ENCODE data around the gene OXT.
A peak's percentile ranks its signal among the peaks of the same experiment; 100 is the strongest.

The OXT gene

DNA sequence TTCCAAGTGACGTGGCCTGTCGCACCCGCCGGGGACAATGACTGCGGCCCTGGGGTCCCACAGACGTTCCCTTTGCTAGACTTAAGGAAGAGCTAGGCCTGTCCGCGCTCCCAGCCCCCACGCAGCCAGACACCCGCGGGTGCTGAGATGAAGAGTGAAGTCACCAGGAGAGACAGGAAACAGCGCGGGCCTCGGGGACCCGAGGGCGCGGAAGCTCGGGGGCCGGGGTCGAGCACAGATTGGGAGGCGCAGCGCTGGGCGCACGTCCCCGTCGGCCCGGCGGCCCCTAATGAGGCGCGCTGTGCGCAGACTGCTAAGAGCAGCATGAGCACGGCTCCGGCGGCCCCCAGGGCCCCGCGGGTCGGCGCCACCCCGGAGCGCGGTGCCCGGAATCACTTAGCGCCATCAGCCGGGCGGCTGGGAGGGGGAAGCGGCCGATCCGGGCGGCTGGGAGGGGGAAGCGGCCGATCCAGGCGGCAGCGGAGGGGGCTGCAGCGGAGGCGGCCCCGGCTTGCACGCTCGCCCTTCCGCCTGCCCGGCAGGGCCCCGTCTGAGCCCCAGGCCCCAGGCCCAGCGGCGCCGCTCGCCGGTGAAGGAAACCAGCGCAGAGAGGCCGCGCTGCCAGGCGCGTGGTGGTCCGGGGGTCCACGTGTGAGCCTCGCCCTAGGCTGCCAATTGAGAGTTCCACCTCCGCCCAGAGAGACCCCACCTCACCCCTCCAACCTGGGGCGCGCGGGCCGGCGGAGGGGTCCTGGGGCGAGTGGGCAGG, 21.4 kb downstream of the OXT start:
- H3K4me3 ChIP-seq (ENCODE audit: low read depth in 1 of 2, low read length in 2 of 2): peak overlapping the region in 1 of 2 donors; percentile 52
- no peaks in the 10 kb centered on the region for H3K9me3 ChIP-seq (ENCODE audit: control insufficient read depth in 1 of 2, low read length in 2 of 2)
- H3K4me1 ChIP-seq (ENCODE audit: control insufficient read depth in 1 of 2, insufficient read depth in 2 of 2, low read length in 2 of 2): no peaks in the 10 kb centered on the region
- no peak overlapping the region for H3K27ac ChIP-seq (ENCODE audit: low read length)
- H3K27me3 ChIP-seq (ENCODE audit: low read depth, low read length): peaks cover 9% of the 10 kb centered on the region
- H3K36me3 ChIP-seq (ENCODE audit: control insufficient read depth in 1 of 2, insufficient read depth in 2 of 2, low read length in 2 of 2): no peaks in the 10 kb centered on the region

DNA sequence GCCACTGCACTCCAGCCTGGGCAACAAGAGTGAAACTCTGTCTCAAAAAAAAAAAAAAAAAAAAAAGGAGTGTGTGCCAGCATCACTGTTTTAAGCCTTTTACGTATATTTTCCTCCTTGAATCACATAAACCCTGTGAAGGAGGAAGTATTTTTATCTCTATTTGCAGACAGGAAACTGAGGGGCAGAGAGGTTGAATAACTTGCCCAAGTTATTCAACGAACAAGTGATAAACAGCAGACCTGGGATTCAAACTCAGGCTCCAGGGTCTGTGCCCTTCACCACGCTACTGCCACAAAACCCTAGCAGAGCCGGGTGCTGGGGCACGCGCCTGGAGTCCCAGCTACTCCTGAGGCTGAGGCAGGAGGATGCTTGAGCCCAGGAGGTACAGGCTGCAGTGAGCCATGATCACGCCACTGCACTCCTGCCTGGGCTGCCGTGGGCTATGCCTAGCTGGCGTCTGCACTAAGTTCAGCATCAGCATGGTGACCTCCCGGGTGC, 22.5 kb downstream of the OXT start:
- H3K4me1 ChIP-seq (ENCODE audit: control insufficient read depth in 1 of 2, insufficient read depth in 2 of 2, low read length in 2 of 2): no peaks in the 10 kb centered on the region
- H3K27me3 ChIP-seq (ENCODE audit: low read depth, low read length): peaks cover 9% of the 10 kb centered on the region
- H3K4me3 ChIP-seq (ENCODE audit: low read depth in 1 of 2, low read length in 2 of 2): no peak overlapping the region
- H3K36me3 ChIP-seq (ENCODE audit: control insufficient read depth in 1 of 2, insufficient read depth in 2 of 2, low read length in 2 of 2): no peaks in the 10 kb centered on the region
- H3K9me3 ChIP-seq (ENCODE audit: control insufficient read depth in 1 of 2, low read length in 2 of 2): no peaks in the 10 kb centered on the region
- H3K27ac ChIP-seq (ENCODE audit: low read length): no peak overlapping the region

DNA sequence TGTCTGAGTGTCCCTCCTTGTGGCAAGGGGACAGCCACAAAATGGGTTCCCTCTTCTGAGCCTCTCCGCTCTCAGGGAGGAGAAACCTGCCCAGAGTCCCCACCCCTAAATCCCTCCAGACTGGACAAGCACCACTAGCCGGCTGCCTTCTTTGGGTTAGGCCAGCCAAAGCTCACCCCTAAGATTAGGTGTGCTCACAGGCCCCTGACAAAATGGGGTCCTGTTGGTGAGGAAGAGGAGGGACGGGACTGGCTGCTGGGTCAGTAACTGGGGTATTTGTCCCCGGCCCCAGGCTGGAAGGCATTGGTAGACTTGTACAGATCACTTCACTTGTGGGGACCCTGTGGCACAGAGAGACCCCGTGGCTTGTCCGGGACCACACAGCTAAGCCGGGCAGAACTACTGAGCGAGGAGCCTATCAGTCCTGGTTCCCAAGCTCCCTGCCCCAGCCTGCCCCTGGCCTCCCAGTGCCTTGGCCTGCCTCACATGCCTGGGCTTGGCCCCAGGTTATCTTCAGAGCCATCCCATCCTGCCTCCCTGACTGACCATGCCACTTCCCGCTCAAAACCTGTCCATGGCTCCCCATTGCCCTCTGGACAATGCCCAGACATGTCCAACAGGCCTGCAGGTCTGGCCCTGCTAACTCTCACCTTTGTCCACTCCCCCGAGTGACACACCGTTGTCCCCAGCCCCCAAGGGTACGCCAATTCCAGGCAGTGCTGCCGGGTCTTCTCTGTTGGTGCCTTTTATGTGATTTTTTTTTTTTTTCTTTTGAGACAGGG, 23.6 kb downstream of the OXT start:
- no peak overlapping the region for H3K27ac ChIP-seq (ENCODE audit: low read length)
- no peaks in the 10 kb centered on the region for H3K4me1 ChIP-seq (ENCODE audit: control insufficient read depth in 1 of 2, insufficient read depth in 2 of 2, low read length in 2 of 2)
- H3K36me3 ChIP-seq (ENCODE audit: control insufficient read depth in 1 of 2, insufficient read depth in 2 of 2, low read length in 2 of 2): no peaks in the 10 kb centered on the region
- no peak overlapping the region for H3K4me3 ChIP-seq (ENCODE audit: low read depth in 1 of 2, low read length in 2 of 2)
- H3K27me3 ChIP-seq (ENCODE audit: low read depth, low read length): peaks cover 5% of the 10 kb centered on the region
- no peaks in the 10 kb centered on the region for H3K9me3 ChIP-seq (ENCODE audit: control insufficient read depth in 1 of 2, low read length in 2 of 2)

DNA sequence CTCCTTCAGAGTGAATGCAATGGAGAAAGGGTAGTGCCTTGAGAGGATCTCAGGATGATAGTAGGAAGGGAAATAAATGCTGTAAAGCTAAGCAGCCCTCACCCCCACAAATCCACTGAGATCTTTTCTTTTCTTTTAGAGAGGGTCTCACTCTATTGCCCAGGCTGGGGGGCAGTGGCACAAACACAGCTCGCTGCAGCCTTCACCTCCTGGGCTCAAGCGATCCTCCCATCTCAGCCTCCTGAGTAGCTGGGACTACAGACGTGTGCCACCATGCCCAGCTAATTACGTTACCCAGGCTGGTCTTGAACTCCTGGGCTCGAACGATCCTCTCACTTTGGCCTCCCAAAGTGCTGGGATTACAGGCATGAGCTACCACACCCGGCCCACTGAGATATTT, 29.1 kb downstream of the OXT start:
- no peaks in the 10 kb centered on the region for H3K27me3 ChIP-seq (ENCODE audit: low read depth, low read length)

DNA sequence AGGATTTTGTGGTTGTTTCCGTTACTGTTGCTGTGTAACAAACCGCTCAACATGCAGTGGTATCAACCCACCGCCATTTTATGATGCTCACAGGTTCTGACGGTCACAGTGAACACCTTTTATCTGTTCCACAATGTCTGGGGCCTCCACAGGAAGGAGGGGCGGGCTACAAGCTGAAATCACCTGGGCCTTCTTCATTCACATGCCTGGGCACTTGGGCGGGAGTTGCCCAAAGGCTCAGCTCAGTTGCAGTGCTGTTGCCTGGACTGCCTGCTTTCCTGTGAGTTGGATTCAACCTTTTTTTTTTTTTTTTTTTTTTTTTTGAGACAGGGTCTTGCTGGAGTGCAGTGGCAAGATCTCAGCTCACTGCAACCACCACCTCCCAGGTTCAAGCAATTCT, 29.8 kb downstream of the OXT start:
- Histone ChIP-seq H3K27ac (ENCODE audit: low read length) (no peak overlapping the region), H3K27me3 (ENCODE audit: low read depth, low read length) (no peaks in the 10 kb centered on the region), H3K4me3 (ENCODE audit: low read depth in 1 of 2, low read length in 2 of 2) (no peak overlapping the region), H3K4me1 (ENCODE audit: control insufficient read depth in 1 of 2, insufficient read depth in 2 of 2, low read length in 2 of 2) (no peaks in the 10 kb centered on the region), H3K36me3 (ENCODE audit: control insufficient read depth in 1 of 2, insufficient read depth in 2 of 2, low read length in 2 of 2) (no peaks in the 10 kb centered on the region), H3K9me3 (ENCODE audit: control insufficient read depth in 1 of 2, low read length in 2 of 2) (no peaks in the 10 kb centered on the region)

More for the DNA sequence above, 29.1 kb downstream of the OXT start:
- Histone ChIP-seq H3K9me3 (ENCODE audit: control insufficient read depth in 1 of 2, low read length in 2 of 2) (no peaks in the 10 kb centered on the region), H3K4me1 (ENCODE audit: control insufficient read depth in 1 of 2, insufficient read depth in 2 of 2, low read length in 2 of 2) (no peaks in the 10 kb centered on the region), H3K36me3 (ENCODE audit: control insufficient read depth in 1 of 2, insufficient read depth in 2 of 2, low read length in 2 of 2) (no peaks in the 10 kb centered on the region), H3K27ac (ENCODE audit: low read length) (no peak overlapping the region), H3K4me3 (ENCODE audit: low read depth in 1 of 2, low read length in 2 of 2) (no peak overlapping the region)

DNA sequence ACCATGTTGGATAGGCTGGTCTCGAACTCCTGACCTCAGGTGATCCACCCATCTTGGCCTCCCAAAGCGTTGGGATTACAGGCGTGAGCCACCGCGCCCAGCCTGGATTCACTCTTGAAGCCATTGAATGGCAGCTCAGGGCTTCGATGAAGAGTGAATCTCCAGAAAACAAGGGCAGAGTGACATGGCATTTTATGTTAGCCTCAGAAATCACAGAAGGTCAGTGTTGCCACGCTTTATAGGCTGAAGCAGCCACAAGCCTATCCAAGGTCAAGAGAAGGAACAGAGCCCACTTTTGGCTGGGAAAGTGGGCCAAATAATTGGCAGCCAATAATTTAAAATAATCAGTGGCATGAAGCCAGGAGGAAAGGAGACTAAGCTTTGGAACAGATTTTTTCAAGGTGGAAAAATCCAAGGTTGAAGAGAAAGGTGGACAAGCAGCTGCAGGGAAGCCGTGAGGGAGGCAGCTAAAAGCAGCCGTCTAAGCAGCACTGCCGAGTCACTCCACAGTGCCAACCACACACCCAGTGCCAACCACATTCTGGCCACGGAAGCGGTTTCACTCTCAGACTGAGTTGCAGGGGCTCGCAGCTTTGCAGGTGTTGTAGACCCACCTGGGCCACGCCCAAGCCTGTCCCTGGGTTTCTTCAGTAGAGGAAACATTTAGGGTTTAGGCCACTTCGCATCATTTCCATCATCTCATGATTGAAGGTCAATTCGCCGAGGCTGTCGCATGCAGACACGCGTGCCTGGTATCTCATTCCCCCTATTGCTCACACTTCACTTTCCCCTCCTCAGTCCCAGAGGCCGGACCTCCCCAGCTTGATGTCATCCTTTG, 30.5 kb downstream of the OXT start:
- no peaks in the 10 kb centered on the region for H3K4me1 ChIP-seq (ENCODE audit: control insufficient read depth in 1 of 2, insufficient read depth in 2 of 2, low read length in 2 of 2)
- no peak overlapping the region for H3K27ac ChIP-seq (ENCODE audit: low read length)
- H3K36me3 ChIP-seq (ENCODE audit: control insufficient read depth in 1 of 2, insufficient read depth in 2 of 2, low read length in 2 of 2): peaks cover 0 to 3% of the 10 kb centered on the region in 2 donors
- no peak overlapping the region for H3K4me3 ChIP-seq (ENCODE audit: low read depth in 1 of 2, low read length in 2 of 2)
- H3K9me3 ChIP-seq (ENCODE audit: control insufficient read depth in 1 of 2, low read length in 2 of 2): no peaks in the 10 kb centered on the region
- no peaks in the 10 kb centered on the region for H3K27me3 ChIP-seq (ENCODE audit: low read depth, low read length)

DNA sequence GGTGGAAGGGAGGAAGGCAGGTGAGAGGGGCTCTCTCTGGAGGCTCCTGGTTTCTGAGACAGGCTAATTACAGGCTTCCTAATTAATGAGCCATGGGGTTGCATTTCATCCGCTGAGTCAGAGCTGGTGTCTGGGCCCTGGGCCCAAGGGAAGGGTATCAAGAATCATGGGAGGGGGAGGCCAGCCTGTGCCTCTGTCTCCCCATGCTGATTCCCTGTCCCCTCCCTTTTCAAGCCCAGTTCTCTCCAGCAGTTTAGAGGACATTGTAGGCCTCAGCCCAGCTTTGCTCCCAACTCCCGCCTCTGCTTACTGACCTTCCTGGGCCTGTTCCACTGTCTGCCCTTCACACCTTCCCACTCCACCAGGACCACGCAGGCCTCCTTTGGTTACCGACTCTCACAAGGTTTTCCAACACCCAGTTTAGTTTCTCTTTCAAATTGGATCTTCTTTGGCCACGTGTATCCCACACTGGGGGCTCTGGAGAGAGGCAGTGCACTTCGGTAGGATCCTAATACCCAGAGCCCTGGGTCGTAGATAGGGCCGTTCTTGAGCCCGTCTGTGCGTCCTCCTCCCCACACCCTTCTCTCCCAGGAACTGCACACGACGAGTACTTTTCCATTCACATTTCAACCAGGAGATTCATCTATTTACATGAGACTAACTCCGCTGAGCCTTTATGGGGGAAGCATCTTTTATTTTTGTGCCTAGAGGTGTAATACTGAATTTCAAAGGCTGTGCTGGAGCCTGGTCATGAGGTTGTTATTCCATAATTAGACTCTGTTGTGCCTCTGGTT, 31.4 kb downstream of the OXT start:
- no peak overlapping the region for H3K27ac ChIP-seq (ENCODE audit: low read length)
- H3K9me3 ChIP-seq (ENCODE audit: control insufficient read depth in 1 of 2, low read length in 2 of 2): no peaks in the 10 kb centered on the region
- H3K27me3 ChIP-seq (ENCODE audit: low read depth, low read length): no peaks in the 10 kb centered on the region
- H3K4me1 ChIP-seq (ENCODE audit: control insufficient read depth in 1 of 2, insufficient read depth in 2 of 2, low read length in 2 of 2): no peaks in the 10 kb centered on the region
- H3K4me3 ChIP-seq (ENCODE audit: low read depth in 1 of 2, low read length in 2 of 2): no peak overlapping the region
- H3K36me3 ChIP-seq (ENCODE audit: control insufficient read depth in 1 of 2, insufficient read depth in 2 of 2, low read length in 2 of 2): peaks cover 0 to 11% of the 10 kb centered on the region in 2 donors

DNA sequence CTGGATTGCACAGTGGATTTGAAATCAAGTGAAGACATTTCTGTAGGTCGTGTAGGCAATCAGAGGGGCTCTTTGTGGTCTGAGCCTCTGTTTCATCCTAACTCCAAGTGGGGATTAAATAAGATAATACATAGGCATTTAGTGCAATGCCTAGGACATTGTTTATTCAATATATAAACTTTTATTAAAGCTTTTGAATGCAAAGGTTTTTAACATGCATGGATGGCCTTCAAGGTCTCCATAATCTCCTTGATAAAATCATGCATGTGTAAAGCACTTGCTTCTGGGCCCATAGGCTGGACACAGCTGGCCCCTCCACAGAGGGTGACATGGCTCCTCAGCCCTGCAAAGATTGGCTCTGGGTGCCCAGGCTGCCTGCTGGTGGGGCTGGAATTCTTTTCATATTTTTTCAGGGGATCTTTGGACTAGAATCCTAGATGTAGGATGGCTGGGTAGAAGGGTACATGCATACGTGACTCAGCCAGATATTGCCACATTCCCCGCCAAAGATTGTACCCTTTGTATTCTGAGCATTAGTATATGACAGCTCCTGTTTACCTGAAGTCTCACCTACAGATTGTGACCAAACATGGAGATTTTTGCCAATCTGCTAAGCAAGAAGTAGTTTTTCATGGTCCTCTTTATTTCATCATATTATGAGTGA, 32.1 kb downstream of the OXT start:
- Histone ChIP-seq H3K27me3 (ENCODE audit: low read depth, low read length) (no peaks in the 10 kb centered on the region), H3K4me1 (ENCODE audit: control insufficient read depth in 1 of 2, insufficient read depth in 2 of 2, low read length in 2 of 2) (no peaks in the 10 kb centered on the region), H3K9me3 (ENCODE audit: control insufficient read depth in 1 of 2, low read length in 2 of 2) (no peaks in the 10 kb centered on the region), H3K36me3 (ENCODE audit: control insufficient read depth in 1 of 2, insufficient read depth in 2 of 2, low read length in 2 of 2) (peaks cover 0 to 16% of the 10 kb centered on the region in 2 donors), H3K4me3 (ENCODE audit: low read depth in 1 of 2, low read length in 2 of 2) (no peak overlapping the region), H3K27ac (ENCODE audit: low read length) (no peak overlapping the region)

DNA sequence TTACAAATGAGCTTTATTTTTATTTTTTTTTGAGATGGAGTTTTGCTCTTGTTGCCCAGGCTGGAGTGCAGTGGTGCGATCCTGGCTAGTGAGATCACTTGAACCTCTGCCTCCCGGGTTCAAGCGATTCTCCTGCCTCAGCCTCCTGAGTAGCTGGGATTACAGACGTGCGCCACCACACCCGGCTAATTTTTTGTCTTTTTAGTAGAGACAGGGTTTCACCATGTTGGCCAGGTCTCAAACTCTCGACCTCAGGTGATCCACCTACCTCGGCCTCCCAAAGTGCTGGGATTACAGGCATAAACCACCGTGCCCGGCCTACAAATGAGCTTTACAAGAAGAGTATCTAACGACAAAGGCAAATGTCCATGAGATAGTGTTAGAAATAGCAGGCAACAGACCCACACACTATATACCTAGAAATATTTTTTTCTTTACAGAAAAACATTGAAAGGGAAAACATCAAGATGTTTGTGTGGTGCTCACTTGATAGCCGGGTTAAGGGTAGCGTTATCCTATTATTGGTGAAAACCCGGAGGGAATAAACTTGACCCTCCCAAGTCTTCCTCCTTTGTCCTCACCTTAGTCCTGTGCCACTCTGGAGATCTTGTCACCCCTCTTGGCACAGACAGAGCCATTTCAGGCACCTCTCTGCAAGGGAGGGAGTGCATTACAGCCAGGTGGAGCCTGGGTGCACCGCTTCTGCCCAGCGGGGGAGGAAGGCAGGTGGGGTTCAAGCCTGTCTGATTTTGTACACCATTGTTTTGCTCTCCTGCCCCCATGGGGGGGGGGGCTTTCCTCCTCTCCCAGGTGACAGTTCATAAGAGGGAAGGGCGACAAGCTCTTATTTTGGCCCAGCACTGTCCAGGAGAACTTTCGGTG, 34.1 kb downstream of the OXT start:
- H3K4me1 ChIP-seq (ENCODE audit: control insufficient read depth in 1 of 2, insufficient read depth in 2 of 2, low read length in 2 of 2): no peaks in the 10 kb centered on the region
- no peak overlapping the region for H3K27ac ChIP-seq (ENCODE audit: low read length)
- no peaks in the 10 kb centered on the region for H3K9me3 ChIP-seq (ENCODE audit: control insufficient read depth in 1 of 2, low read length in 2 of 2)
- peaks cover 6 to 34% of the 10 kb centered on the region in 2 donors for H3K36me3 ChIP-seq (ENCODE audit: control insufficient read depth in 1 of 2, insufficient read depth in 2 of 2, low read length in 2 of 2)
- H3K27me3 ChIP-seq (ENCODE audit: low read depth, low read length): no peaks in the 10 kb centered on the region
- no peak overlapping the region for H3K4me3 ChIP-seq (ENCODE audit: low read depth in 1 of 2, low read length in 2 of 2)
